GM18909 (cell line): Measurements from ENCODE around the gene TBX4.
"Not testable (repeated sequence)": the region's sequence is repeated elsewhere in the genome, so short reads cannot be mapped to it uniquely, and the experiment has no call there.

ENCODE experiments used
- ATAC-seq: cut with Tn5 transposase; IDR thresholded peaks from one replicate; pipeline ENCODE4 v1.9.1; 2021; ENCODE audit warnings: mild to moderate bottlenecking; ENCODE audit not compliant: unreplicated experiment, poor library complexity

Gene TBX4

GRCh38 chr17:61511480-61512182 lies 59.4 kb downstream of the TBX4 start:
- no peak for ATAC-seq

- no peak for ATAC-seq
Measured at GRCh38 chr17:61514491-61514890, 62.3 kb downstream of the TBX4 start.

- ATAC-seq = no peak
Measured at GRCh38 chr17:61517265-61517664, 65.0 kb downstream of the TBX4 start.

- no peak for ATAC-seq
Measured at GRCh38 chr17:61517843-61518606, 65.8 kb downstream of the TBX4 start.

GRCh38 chr17:61519139-61519538 lies 66.9 kb downstream of the TBX4 start:
- ATAC-seq = no peak

- ATAC-seq = no peak
Measured at GRCh38 chr17:61519754-61520440, 67.7 kb downstream of the TBX4 start.

- ATAC-seq = no peak
Measured at GRCh38 chr17:61520897-61521296, 68.7 kb downstream of the TBX4 start.

- no peak for ATAC-seq
Measured at GRCh38 chr17:61522088-61522487, 69.9 kb downstream of the TBX4 start.

- no peak for ATAC-seq
Measured at GRCh38 chr17:61524319-61524718, 72.1 kb downstream of the TBX4 start.

- not testable (repeated sequence) for ATAC-seq
Measured at GRCh38 chr17:61527441-61527840, 75.2 kb downstream of the TBX4 start.

GRCh38 chr17:61528171-61528570 lies 75.9 kb downstream of the TBX4 start:
- no peak for ATAC-seq

GRCh38 chr17:61531223-61531622 lies 79.0 kb downstream of the TBX4 start:
- no peak for ATAC-seq

- ATAC-seq = no peak
Measured at GRCh38 chr17:61532826-61533225, 80.6 kb downstream of the TBX4 start.

- no peak for ATAC-seq
Measured at GRCh38 chr17:61533797-61534196, 81.6 kb downstream of the TBX4 start.

- ATAC-seq = no peak
Measured at GRCh38 chr17:61534414-61534813, 82.2 kb downstream of the TBX4 start.
